A673 (cell line): ENCODE results near the gene MAML3.

Source experiments
- EZH2 ChIP-seq: fragments of 200-600 bp; sonication (generic); IDR thresholded peaks from 2 replicates; pipeline ENCODE4 v1.6.1; 2017; ENCODE audit warnings: borderline replicate concordance, low read depth, mild to moderate bottlenecking, mixed read lengths, antibody characterized with exemption, low read length; ENCODE audit not compliant: poor library complexity, severe bottlenecking
- TF ChIP-seq, protein P1 (sequence below): fragments of 300-800, 200-600 bp; sonication (generic); conservative IDR thresholded peaks from 2 replicates; pipeline ENCODE4 v1.5.1; 2017; ENCODE audit warnings: low read depth, mild to moderate bottlenecking, antibody characterized with exemption, low read length, moderate library complexity, mixed read lengths

DNA sequence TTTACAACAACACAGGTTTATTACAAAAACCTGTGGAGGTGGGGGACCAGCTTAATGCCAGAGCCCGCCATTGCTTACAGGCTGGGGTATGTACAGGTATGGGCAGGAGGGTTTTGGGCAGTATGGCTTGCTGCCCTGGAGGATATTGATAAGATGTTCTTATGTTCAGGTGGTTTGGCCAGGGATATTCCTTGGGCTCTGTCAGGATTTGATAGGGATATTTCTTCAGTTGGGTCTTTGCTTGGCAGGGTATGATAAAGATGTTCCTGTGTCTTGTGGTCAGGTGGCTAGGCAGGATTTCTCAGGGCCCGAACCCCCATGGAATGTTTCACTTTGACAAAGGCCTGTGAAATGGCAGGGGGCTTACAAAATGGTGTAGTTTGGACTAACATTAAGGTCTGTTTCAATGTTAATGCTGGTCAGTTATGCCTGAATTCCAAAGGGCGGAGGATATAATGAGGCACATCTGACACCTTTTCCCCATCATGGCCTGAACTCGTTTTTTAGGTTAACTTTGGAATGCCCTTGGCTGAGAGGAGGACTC lies 485.3 kb downstream of the MAML3 start:
- TF ChIP-seq, protein P1, sequence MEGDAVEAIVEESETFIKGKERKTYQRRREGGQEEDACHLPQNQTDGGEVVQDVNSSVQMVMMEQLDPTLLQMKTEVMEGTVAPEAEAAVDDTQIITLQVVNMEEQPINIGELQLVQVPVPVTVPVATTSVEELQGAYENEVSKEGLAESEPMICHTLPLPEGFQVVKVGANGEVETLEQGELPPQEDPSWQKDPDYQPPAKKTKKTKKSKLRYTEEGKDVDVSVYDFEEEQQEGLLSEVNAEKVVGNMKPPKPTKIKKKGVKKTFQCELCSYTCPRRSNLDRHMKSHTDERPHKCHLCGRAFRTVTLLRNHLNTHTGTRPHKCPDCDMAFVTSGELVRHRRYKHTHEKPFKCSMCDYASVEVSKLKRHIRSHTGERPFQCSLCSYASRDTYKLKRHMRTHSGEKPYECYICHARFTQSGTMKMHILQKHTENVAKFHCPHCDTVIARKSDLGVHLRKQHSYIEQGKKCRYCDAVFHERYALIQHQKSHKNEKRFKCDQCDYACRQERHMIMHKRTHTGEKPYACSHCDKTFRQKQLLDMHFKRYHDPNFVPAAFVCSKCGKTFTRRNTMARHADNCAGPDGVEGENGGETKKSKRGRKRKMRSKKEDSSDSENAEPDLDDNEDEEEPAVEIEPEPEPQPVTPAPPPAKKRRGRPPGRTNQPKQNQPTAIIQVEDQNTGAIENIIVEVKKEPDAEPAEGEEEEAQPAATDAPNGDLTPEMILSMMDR: no peak
- no peak for TF ChIP-seq EZH2
